DMS53 (cell line): ENCODE results near the gene PAGR1.
"Not testable (repeated sequence)": the region's sequence is repeated elsewhere in the genome, so short reads cannot be mapped to it uniquely, and the experiment has no call there.

ENCODE experiments used
- DNase-seq: peaks from one replicate; lab custom pipeline; 2025; lab: John Stamatoyannopoulos, UW

Gene PAGR1

DNA sequence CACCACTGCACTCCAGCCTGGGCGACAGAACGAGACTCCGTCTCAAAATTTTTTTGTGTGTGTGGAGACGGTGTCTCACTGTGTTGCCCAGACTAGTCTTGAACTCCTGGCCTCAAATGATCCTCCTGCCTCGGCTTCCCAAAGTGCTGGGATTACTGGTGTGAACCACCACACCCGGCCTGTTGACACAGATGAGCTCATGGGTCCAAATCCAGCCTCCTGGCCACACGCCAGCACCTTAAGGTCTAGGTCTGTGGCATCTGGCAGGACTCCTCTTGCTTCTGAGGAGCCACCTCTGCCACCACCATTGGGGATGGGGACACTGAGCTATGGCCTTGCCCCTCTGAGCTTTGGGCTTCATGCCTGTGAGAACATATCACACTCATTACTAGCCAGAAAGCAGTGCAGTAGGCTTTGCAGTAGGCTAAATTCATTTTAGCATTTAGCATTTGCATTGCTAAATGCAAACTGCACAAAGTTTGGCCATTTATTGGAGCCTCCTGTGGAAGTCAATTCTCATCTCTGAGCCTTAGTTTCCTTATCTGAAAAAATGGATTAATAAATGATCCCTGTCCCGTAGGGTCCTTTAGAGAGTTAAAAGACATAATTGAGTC, 52.6 kb downstream of the PAGR1 start:
- peak; percentile 14 for DNase-seq

DNA sequence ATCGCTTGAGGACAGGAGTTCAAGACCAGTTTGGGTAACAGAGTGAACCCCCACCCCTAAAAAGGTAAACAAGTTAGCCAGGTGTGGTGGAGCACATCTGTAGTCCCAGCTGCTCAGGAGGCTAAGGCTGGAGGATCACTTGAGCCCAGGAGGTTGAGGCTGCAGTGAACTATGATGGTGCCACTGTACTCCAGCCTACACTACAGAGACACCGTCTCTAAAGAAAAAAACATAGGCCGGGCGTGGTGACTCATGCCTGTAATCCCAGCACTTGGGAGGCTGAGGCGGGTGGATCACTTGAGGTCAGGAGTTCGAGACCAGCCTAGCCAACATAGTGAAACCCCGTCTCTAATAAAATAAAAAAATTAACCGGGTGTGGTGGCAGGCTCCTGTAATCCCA, 53.1 kb downstream of the PAGR1 start:
- DNase-seq = not testable (repeated sequence)
